Activated T-cell treated with anti-CD3 and anti-CD28 coated beads, Interleukin-2, amount 50 U/mL, for 4 hours (primary cell): ENCODE measurements around the gene P3H2. TPM values are rescaled to one million over a fixed set of nuclear protein-coding genes. Genes with fewer than 3 reads are reported as not detected.
"Not testable (repeated sequence)": the region's sequence is repeated elsewhere in the genome, so short reads cannot be mapped to it uniquely, and the experiment has no call there.

ENCODE experiments used
- ATAC-seq, 2 donors: fragments of 200-7000 bp; cut with Tn5 transposase; one replicate each; pipeline ENCODE4 v1.10.0; 2021
- DNase-seq: peaks from one replicate; pipeline ENCODE4 v3.0.0-alpha.2; 2020
- H3K27me3 Mint-ChIP-seq: one replicate; pipeline ENCODE4 v1.8.0; 2021; ENCODE audit warnings: low read depth, mixed read lengths
- H3K36me3 Mint-ChIP-seq: one replicate; pipeline ENCODE4 v1.8.0; 2022; ENCODE audit warnings: mixed read lengths; ENCODE audit not compliant: insufficient read depth
- H3K4me1 Mint-ChIP-seq: one replicate; pipeline ENCODE4 v1.8.0; 2021; ENCODE audit warnings: low read depth, mixed read lengths
- H3K4me3 Mint-ChIP-seq: one replicate; pipeline ENCODE4 v1.8.0; 2021; ENCODE audit warnings: mild to moderate bottlenecking, moderate library complexity, mixed read lengths
- H3K9me3 Mint-ChIP-seq: one replicate; pipeline ENCODE4 v1.8.0; 2021; ENCODE audit warnings: mixed read lengths
- total RNA-seq, 3 donors: library from RNA; stranded (reverse); gene quantifications; one replicate each; pipeline ENCODE4 v1.2.1, GENCODE V29; 2021

The P3H2 gene, protein sequence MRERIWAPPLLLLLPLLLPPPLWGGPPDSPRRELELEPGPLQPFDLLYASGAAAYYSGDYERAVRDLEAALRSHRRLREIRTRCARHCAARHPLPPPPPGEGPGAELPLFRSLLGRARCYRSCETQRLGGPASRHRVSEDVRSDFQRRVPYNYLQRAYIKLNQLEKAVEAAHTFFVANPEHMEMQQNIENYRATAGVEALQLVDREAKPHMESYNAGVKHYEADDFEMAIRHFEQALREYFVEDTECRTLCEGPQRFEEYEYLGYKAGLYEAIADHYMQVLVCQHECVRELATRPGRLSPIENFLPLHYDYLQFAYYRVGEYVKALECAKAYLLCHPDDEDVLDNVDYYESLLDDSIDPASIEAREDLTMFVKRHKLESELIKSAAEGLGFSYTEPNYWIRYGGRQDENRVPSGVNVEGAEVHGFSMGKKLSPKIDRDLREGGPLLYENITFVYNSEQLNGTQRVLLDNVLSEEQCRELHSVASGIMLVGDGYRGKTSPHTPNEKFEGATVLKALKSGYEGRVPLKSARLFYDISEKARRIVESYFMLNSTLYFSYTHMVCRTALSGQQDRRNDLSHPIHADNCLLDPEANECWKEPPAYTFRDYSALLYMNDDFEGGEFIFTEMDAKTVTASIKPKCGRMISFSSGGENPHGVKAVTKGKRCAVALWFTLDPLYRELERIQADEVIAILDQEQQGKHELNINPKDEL
- under 1 TPM; 0.13 to 0.40 (median 0.19) TPM for total RNA-seq

GRCh38 chr3:190120269-190121060 lies at the start of gene P3H2:
Gene P3H2, minus strand, starts transcription at chr3:190120897. Its CDS starts 166 bp downstream, at chr3:190120731.
- no peak for DNase-seq
- Mint-ChIP-seq H3K36me3 (no peaks in the 10 kb centered on the region), H3K4me1 (peaks cover 5% of the 10 kb centered on the region), H3K4me3 (peak within 1 kb of the TSS; percentile 45), H3K27me3 (peaks cover 51% of the 10 kb centered on the region), H3K9me3 (no peaks in the 10 kb centered on the region)
- peak; percentile 72 to 79 for ATAC-seq

DNA sequence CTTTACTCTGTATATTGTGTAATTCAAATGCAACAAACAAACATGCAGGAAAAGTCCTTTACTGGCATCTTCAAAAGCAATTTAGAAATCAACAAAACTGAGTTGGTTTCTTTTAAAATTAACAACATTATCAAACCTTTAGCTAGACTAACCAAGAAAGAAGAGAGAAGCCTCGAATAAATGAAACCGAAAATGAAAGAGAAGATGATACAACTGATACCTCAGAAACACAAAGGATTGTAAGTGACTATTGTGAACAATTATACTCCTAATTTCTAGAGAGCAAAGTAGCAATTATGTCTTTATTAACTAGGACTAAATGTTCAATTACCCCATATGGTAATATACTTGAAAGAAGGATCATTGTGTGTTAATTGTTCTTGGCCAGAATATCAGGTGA lies 49.2 kb upstream of the P3H2 start:
- DNase-seq (no peak), ATAC-seq (no peak)
- H3K4me1 Mint-ChIP-seq, result peaks cover 18% of the 10 kb centered on the region

GRCh38 chr3:190169243-190169642 lies 48.5 kb upstream of the P3H2 start:
- no peak for ATAC-seq
- no peak for DNase-seq
- H3K9me3 Mint-ChIP-seq, result no peaks in the 10 kb centered on the region
- H3K4me3 Mint-ChIP-seq, result peak overlapping the region; percentile 73
- H3K4me1 Mint-ChIP-seq, result peaks cover 18% of the 10 kb centered on the region
- H3K36me3 Mint-ChIP-seq, result no peaks in the 10 kb centered on the region
- no peaks in the 10 kb centered on the region for H3K27me3 Mint-ChIP-seq

More for the DNA sequence above, 49.2 kb upstream of the P3H2 start:
- Mint-ChIP-seq H3K36me3 (no peaks in the 10 kb centered on the region), H3K27me3 (peaks cover 4% of the 10 kb centered on the region), H3K4me3 (peak overlapping the region; percentile 73), H3K9me3 (no peaks in the 10 kb centered on the region)

GRCh38 chr3:190167936-190168680 lies 47.4 kb upstream of the P3H2 start:
- no peak overlapping the region for H3K4me3 Mint-ChIP-seq
- H3K4me1 Mint-ChIP-seq, result peaks cover 18% of the 10 kb centered on the region
- DNase-seq, result no peak
- H3K9me3 Mint-ChIP-seq, result no peaks in the 10 kb centered on the region
- no peaks in the 10 kb centered on the region for H3K36me3 Mint-ChIP-seq
- ATAC-seq, result no peak
- H3K27me3 Mint-ChIP-seq, result no peaks in the 10 kb centered on the region

DNA sequence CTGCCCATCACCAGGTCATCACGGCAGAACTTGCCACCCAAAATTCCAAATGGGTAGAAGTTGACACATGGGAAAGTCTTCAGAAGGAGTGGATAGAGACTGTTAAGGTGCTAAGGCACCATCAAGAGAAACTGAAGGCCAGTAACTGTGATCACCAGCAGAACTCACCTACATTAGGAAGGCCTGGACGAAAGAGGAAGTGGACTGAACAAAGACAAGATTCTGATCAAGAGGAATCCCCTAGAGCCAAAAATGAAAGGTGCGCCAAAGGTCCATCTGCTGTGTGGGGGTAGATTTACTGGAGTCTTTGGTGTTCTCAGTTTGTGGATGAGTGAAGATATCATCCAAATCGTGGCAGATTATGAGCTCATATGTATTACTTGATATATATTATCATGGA lies 46.3 kb upstream of the P3H2 start:
- DNase-seq (no peak), ATAC-seq (no peak)
- Mint-ChIP-seq H3K4me3 (no peak overlapping the region), H3K27me3 (no peaks in the 10 kb centered on the region), H3K36me3 (no peaks in the 10 kb centered on the region), H3K4me1 (peaks cover 18% of the 10 kb centered on the region), H3K9me3 (no peaks in the 10 kb centered on the region)

DNA sequence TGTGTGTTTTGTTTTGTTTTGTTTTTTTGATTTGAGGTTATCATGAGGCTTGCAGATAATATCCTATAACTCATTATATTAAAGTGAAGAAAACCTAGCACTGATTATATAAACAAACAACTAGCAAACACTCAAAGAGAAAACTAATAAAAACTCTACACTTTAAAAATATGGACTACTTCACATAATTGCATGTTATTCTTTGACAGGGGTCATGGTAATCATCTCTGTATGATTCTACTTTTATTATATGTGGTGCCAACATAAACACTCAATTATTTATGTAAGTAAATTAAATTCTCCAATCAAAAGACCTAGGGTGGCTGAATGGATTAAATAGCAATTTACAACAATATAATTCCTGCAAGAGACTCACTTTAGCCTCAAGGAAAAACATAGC lies 44.6 kb upstream of the P3H2 start:
- ATAC-seq (no peak), DNase-seq (no peak)
- H3K4me1 Mint-ChIP-seq, result peaks cover 14% of the 10 kb centered on the region
- H3K36me3 Mint-ChIP-seq, result no peaks in the 10 kb centered on the region
- H3K27me3 Mint-ChIP-seq, result no peaks in the 10 kb centered on the region
- H3K9me3 Mint-ChIP-seq, result no peaks in the 10 kb centered on the region
- H3K4me3 Mint-ChIP-seq, result no peak overlapping the region

- not testable (repeated sequence) for H3K27me3 Mint-ChIP-seq, H3K4me3 Mint-ChIP-seq
Observed at GRCh38 chr3:190162013-190162412, 41.3 kb upstream of the P3H2 start.

GRCh38 chr3:190159902-190160435 lies 39.3 kb upstream of the P3H2 start:
- no peaks in the 10 kb centered on the region for H3K36me3 Mint-ChIP-seq
- DNase-seq (no peak), ATAC-seq (no peak)
- no peak overlapping the region for H3K4me3 Mint-ChIP-seq
- peaks cover 2% of the 10 kb centered on the region for H3K27me3 Mint-ChIP-seq
- H3K9me3 Mint-ChIP-seq, result no peaks in the 10 kb centered on the region
- no peaks in the 10 kb centered on the region for H3K4me1 Mint-ChIP-seq

More at GRCh38 chr3:190162013-190162412, 41.3 kb upstream of the P3H2 start:
- DNase-seq, H3K36me3 Mint-ChIP-seq, ATAC-seq, H3K9me3 Mint-ChIP-seq, H3K4me1 Mint-ChIP-seq: not testable (repeated sequence)

GRCh38 chr3:190158261-190158660 lies 37.6 kb upstream of the P3H2 start:
- no peak for ATAC-seq
- no peak for DNase-seq
- Mint-ChIP-seq H3K36me3 (no peaks in the 10 kb centered on the region), H3K27me3 (peaks cover 2% of the 10 kb centered on the region), H3K4me1 (no peaks in the 10 kb centered on the region), H3K4me3 (no peak overlapping the region), H3K9me3 (no peaks in the 10 kb centered on the region)

DNA sequence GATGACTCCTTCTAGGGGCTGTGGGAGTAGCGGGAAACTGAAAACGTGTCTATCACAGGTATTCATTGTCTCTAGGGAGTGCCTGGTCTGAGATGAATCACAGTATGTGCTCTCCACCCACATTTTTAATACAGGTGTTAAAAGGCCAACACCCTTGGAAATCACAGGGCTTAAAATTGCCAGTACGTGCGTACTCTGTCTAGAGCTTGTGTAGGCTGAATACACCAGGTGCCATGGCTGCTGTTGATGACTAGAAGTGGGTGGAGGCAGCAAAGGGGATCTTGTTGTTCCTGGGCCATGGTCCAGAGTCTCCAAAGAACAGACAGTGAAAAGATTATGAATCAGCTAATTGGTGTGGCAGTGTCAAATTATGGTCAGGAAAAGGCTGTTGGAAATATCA lies 35.1 kb upstream of the P3H2 start:
- DNase-seq, result no peak
- Mint-ChIP-seq H3K4me3 (no peak overlapping the region), H3K27me3 (peaks cover 2% of the 10 kb centered on the region), H3K9me3 (no peaks in the 10 kb centered on the region), H3K4me1 (no peaks in the 10 kb centered on the region), H3K36me3 (no peaks in the 10 kb centered on the region)
- ATAC-seq, result no peak

DNA sequence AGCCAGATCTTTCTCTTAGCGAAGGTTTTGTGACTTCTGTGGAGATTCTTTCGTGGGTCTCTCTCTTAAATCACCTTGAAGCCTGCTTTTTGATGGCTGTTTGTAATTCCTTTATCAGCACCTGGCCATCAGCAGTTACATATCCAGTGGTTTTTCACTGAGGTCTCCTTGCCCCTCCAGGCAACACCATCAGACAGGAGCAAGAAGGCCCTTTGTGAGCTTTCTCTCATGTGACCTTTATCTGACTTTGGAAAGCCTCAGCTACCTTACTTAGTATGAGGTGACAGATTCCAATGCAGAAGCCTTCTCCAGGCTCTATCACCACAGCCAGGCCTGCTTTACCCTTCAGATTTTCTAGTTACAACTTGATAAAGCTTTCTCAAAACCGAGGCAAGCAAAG lies 30.0 kb upstream of the P3H2 start:
- ATAC-seq (no peak), DNase-seq (no peak)
- Mint-ChIP-seq H3K9me3 (no peaks in the 10 kb centered on the region), H3K4me1 (no peaks in the 10 kb centered on the region), H3K4me3 (no peak overlapping the region), H3K36me3 (no peaks in the 10 kb centered on the region), H3K27me3 (peaks cover 2% of the 10 kb centered on the region)

- not testable (repeated sequence) for H3K4me3 Mint-ChIP-seq, H3K4me1 Mint-ChIP-seq, H3K36me3 Mint-ChIP-seq, H3K9me3 Mint-ChIP-seq, ATAC-seq, DNase-seq, H3K27me3 Mint-ChIP-seq
Observed at GRCh38 chr3:190149830-190150619, 29.3 kb upstream of the P3H2 start.

DNA sequence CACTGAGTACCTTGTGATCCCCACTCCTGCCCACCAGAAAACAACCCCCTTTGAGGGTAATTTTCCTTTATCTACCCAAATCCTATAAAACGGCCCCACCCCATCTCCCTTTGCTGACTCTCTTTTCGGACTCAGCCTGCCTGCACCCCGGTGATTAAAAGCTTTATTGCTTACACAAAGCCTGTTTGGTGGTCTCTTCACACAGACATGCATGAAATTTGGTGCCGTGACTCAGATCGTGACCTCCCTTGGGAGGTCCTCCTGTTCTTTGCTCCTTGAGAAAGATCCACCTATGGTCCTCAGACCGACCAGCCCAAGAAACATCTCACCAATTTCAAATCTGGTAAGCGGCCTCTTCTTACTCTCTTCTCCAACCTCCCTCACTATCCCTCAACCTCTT lies 24.1 kb upstream of the P3H2 start:
- H3K27me3 Mint-ChIP-seq, H3K9me3 Mint-ChIP-seq, ATAC-seq, H3K4me3 Mint-ChIP-seq, DNase-seq, H3K36me3 Mint-ChIP-seq, H3K4me1 Mint-ChIP-seq: not testable (repeated sequence)
